ENCODE data around the gene TSNAXIP1. TPM values are rescaled to one million over a fixed set of nuclear protein-coding genes. Genes with fewer than 3 reads are reported as not detected.

Gene TSNAXIP1
- total RNA-seq, 4 donors from 2014 or later: 0.35 to 7.4 (median 0.94) TPM; not detected in 1

- H3K36me3 ChIP-seq: peaks cover 0 to 24% (median 0%) of the 10 kb centered on the region in 3 donors
- H3K4me1 ChIP-seq: peaks cover 0 to 24% (median 16%) of the 10 kb centered on the region in 4 donors
- peak in 2 of 3 donors; percentile 75 to 79 for DNase-seq
- TF ChIP-seq CTCF (IDR thresholded peaks at IDR 0.05) (no peak), POLR2A (IDR thresholded peaks at IDR 0.05) (no peak)
- peak overlapping the region in 1 of 4 donors; percentile 47 for H3K27ac ChIP-seq
- no peak overlapping the region for H3K4me3 ChIP-seq
- H3K9me3 ChIP-seq: no peaks in the 10 kb centered on the region
- H3K27me3 ChIP-seq: no peaks in the 10 kb centered on the region
Measured at GRCh38 chr16:67801883-67802282, 4.8 kb upstream of the TSNAXIP1 start.

GRCh38 chr16:67803894-67804293 is 2.8 kb upstream of the TSNAXIP1 start:
- Histone ChIP-seq H3K36me3 (peaks cover 0 to 24% (median 0%) of the 10 kb centered on the region in 3 donors), H3K4me3 (no peak overlapping the region), H3K27me3 (no peaks in the 10 kb centered on the region), H3K9me3 (no peaks in the 10 kb centered on the region), H3K4me1 (peaks cover 0 to 29% (median 22%) of the 10 kb centered on the region in 4 donors), H3K27ac (no peak overlapping the region)
- DNase-seq: peak in 2 of 3 donors; percentile 42 to 71
- no peak for TF ChIP-seq CTCF (IDR thresholded peaks at IDR 0.05)
- TF ChIP-seq POLR2A (IDR thresholded peaks at IDR 0.05): no peak

- Histone ChIP-seq H3K36me3 (peaks cover 0 to 23% (median 0%) of the 10 kb centered on the region in 3 donors), H3K27ac (no peak overlapping the region), H3K27me3 (no peaks in the 10 kb centered on the region), H3K9me3 (no peaks in the 10 kb centered on the region), H3K4me1 (peaks cover 0 to 29% (median 22%) of the 10 kb centered on the region in 4 donors), H3K4me3 (peak overlapping the region in 3 of 4 donors; percentile 73 to 100 (median 88))
- TF ChIP-seq CTCF (IDR thresholded peaks at IDR 0.05): no peak
- DNase-seq: no peak
Measured at GRCh38 chr16:67804853-67805542, 1.7 kb upstream of the TSNAXIP1 start.

GRCh38 chr16:67805718-67806427 is 816 bp upstream of the TSNAXIP1 start:
- Histone ChIP-seq H3K27me3 (no peaks in the 10 kb centered on the region), H3K4me1 (peaks cover 0 to 29% (median 22%) of the 10 kb centered on the region in 4 donors), H3K9me3 (no peaks in the 10 kb centered on the region), H3K4me3 (peak overlapping the region; percentile 72 to 100 (median 80)), H3K36me3 (peaks cover 0 to 16% (median 0%) of the 10 kb centered on the region in 3 donors), H3K27ac (peak overlapping the region; percentile 67 to 92 (median 76))
- no peak for DNase-seq
- TF ChIP-seq POLR2A (IDR thresholded peaks at IDR 0.05) (no peak), CTCF (IDR thresholded peaks at IDR 0.05) (no peak)

- DNase-seq: no peak
- Histone ChIP-seq H3K9me3 (no peaks in the 10 kb centered on the region), H3K27ac (peak overlapping the region; percentile 60 to 92 (median 76)), H3K27me3 (no peaks in the 10 kb centered on the region), H3K4me1 (peaks cover 0 to 21% (median 17%) of the 10 kb centered on the region in 4 donors), H3K36me3 (peaks cover 0 to 16% (median 0%) of the 10 kb centered on the region in 3 donors), H3K4me3 (peak overlapping the region; percentile 72 to 100 (median 80))
- peak in 1 of 6 experiments; percentile 25 for TF ChIP-seq CTCF (IDR thresholded peaks at IDR 0.05)
- TF ChIP-seq POLR2A (IDR thresholded peaks at IDR 0.05): no peak
Measured at GRCh38 chr16:67807148-67807682, 526 bp downstream of the TSNAXIP1 start.

Data from Peyer's patch (tissue), 4 donors.